ENCODE data around the gene ZMYND15.

ZMYND15 gene

DNA sequence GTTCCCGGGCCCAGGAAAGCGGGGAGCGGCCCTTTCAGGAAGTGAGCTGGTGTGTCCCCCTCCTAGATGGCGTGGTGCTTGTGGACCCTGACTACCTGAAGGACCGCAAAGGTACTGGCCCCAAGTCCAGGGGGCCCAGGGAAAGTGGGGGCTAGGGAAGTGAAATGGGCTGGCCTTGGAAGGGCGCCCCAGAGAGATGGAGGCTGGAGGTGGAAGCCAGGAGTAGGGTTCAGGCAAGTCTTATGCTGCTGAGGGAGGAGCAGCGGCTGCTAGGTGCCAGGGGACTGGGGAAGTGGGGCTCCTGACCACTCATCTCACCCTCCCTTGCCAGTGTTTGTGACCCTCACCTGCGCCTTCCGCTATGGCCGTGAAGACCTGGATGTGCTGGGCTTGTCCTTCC lies 23.6 kb upstream of the ZMYND15 start:
- DNase-seq, result no peak

GRCh38 chr17:4717791-4718190 lies 21.8 kb upstream of the ZMYND15 start:
- DNase-seq, result no peak

GRCh38 chr17:4718276-4718675 lies 21.4 kb upstream of the ZMYND15 start:
- DNase-seq, result no peak

- DNase-seq, result no peak
Observed at GRCh38 chr17:4719146-4719545, 20.5 kb upstream of the ZMYND15 start.

- DNase-seq, result no peak
Observed at GRCh38 chr17:4719684-4720221, 19.9 kb upstream of the ZMYND15 start.

DNA sequence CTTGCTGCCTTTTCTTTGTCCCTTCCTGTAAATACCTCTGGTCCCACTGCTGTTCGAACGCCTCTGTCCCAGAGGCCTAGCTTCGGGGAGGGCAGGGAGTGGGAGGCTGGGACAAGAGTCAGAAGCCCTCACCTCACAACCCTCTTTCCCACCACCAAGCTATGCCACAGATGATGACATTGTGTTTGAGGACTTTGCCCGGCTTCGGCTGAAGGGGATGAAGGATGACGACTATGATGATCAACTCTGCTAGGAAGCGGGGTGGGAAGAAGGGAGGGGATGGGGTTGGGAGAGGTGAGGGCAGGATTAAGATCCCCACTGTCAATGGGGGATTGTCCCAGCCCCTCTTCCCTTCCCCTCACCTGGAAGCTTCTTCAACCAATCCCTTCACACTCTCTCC lies 18.8 kb upstream of the ZMYND15 start:
- no peak for DNase-seq

DNA sequence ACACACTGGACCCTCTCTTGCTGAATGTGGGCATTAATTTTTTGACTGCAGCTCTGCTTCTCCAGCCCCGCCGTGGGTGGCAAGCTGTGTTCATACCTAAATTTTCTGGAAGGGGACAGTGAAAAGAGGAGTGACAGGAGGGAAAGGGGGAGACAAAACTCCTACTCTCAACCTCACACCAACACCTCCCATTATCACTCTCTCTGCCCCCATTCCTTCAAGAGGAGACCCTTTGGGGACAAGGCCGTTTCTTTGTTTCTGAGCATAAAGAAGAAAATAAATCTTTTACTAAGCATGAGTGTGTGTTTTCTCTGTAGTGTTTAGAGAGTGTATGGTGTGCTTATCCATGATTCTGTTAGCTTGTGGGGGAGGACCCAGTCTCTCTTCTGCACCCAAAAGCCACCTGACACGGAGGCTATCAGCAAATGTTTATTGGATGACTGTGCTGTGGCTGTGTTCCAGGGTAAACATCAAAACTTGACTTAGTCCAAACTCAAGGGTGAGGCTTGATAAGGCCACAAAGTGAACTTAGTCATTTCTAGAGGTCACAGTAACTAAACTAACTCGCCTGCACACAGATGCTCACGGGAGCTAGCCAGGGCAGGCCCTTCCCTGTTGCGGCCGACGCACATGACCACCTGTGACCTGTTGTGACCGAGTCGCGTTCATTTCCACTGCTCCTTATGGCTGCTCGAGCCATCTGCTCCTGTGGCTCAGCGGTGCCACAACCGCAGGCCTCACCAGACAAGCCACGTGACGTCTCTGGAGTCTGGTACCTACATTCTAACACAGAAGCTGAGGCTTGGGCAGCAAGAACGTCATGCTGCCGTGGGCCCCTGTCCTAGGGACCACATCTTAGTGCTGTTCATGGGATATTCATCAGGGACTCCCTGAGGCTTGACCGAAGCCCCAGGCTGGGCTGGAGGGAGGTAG lies 18.2 kb upstream of the ZMYND15 start:
- no peak for DNase-seq

GRCh38 chr17:4722678-4723240 lies 16.9 kb upstream of the ZMYND15 start:
- DNase-seq, result no peak

- no peak for DNase-seq
Observed at GRCh38 chr17:4724650-4725049, 15.0 kb upstream of the ZMYND15 start.

- no peak for DNase-seq
Observed at GRCh38 chr17:4725646-4726310, 13.9 kb upstream of the ZMYND15 start.

DNA sequence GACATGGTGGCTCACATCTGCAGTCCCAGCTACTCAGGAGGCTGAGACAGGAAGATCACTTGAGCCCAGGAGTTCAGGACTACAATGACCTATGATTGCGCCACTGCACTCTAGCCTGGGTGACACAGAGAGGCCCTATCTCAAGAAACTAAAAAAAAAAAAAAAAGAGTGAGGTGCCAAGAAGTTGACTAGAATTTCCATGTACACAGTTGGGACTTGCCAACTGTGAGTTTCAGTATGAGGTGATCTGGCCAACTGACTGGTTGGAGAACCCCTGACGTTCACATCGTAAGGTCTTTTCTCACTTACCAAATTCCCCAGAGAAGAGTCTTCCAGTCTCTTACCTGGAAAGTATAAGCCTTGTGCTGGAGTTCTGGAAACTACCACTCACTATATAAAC lies 11.5 kb upstream of the ZMYND15 start:
- DNase-seq, result no peak

- DNase-seq, result no peak
Observed at GRCh38 chr17:4733073-4733531, 6.5 kb upstream of the ZMYND15 start.

- DNase-seq, result no peak
Observed at GRCh38 chr17:4734857-4735475, 4.7 kb upstream of the ZMYND15 start.

- DNase-seq, result no peak
Observed at GRCh38 chr17:4735876-4736651, 3.6 kb upstream of the ZMYND15 start.

DNA sequence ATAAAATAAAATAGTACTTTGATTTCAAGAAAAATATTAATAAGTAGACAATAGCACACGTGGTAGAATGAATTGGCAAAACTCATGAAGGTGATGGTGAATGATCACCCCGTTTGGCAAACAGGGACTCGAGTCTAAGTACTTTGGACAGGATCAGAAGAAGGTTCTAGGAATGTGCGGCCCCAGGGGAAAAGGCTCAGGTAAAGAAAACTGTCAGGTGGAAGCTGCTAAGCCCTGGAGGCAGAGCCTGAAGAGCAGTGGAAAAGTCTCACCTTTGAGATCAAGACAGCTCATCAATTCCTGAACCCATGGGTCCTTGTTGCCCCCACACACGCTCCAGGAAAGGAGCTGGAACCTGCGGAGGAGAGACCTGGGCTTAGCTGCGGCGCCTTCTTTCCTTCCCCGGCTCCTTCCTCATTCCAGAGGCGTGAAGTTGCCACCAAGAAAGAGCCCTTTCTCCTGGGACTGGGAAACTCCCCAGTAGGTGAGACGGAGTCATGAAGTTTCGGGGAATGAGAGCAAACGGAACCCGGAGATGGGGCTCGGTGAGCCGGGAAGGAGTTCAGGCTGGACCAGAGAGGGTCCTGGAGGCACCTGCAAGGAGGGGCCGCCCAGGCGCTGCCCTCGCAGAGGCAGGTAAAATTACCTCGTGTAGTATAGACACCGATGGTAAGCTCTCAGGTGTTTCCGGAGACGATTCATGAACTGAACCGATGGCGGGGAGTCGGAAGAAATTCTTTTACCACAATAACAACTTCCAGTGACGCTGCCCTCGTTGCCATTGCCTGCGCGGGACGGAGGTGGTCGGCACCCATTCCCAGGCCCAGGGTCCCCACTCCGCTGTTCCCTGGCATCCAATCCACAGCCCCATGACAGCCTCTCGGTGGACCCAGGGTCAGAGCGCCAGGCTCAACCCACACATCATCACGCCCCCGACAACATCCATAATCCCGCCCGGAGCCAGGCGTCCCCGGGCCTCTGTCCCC lies 1.2 kb upstream of the ZMYND15 start:
- DNase-seq, result no peak

- DNase-seq, result no peak
Observed at GRCh38 chr17:4740025-4740351, 355 bp downstream of the ZMYND15 start.

DNA sequence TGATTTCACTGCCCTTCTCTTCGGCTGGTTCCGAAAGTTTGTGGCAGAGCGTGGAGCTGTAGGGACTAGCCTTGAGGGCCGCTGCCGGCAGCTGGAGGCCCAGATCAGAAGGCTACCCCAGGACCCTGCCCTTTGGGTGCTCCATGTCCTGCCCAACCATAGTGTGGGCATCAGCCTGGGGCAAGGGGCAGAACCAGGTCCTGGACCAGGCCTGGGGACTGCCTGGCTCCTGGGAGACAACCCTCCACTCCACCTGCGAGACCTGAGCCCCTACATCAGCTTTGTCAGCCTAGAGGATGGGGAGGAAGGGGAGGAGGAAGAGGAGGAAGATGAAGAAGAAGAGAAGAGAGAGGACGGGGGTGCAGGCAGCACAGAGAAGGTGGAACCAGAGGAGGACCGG lies 951 bp downstream of the ZMYND15 start:
- no peak for DNase-seq

- DNase-seq, result no peak
Observed at GRCh38 chr17:4741544-4741943, 1.9 kb downstream of the ZMYND15 start.

DNA sequence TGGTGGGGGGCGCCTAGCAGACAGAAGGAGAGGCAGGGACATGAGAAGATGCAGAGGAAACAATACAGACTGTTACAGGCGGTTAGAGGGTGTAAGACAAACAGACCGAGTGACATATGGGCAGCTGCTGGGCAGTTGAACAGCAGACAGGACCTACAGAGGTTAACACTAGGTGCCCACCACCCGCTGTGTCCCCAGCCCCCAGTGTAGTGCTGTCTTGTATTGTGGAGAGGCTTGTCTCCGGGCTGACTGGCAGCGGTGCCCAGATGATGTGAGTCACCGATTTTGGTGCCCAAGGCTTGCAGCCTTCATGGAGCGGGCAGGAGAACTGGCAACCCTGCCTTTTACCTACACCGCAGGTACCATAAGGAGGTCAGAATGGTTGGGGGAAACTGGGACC lies 2.5 kb downstream of the ZMYND15 start:
- DNase-seq, result no peak

DNA sequence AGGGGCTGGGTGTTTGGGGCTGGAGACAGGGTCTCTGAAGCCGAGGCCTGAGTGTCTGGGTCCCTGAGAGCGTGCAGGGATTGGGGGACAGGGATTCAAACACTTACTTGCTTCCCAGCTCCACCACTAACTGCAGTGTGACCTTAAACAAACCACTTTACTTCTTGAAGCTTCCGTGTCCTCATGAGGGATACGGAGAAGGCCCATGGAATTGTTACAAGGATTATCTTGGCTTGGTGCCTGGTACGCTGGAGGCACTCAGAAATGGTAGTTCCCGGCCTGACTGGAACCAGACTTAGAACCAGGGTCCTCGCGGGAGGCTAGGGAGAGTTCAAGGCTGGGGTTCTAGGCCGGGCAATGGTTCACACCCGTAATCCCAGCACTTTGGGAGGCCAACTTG lies 3.0 kb downstream of the ZMYND15 start:
- DNase-seq, result no peak

GRCh38 chr17:4743216-4743615 lies 3.6 kb downstream of the ZMYND15 start:
- DNase-seq, result no peak
